H1 (cell line): Measurements from ENCODE around the gene MIF. TPM values are rescaled to one million over a fixed set of nuclear protein-coding genes. Genes with fewer than 3 reads are reported as not detected.

Experiments
- CHD1 ChIP-seq: IDR thresholded peaks from 2 replicates; pipeline ENCODE4 v1.6.1; 2012; ENCODE audit warnings: low read depth, low read length, improper control_type of control experiment
- CHD2 ChIP-seq: IDR thresholded peaks from 2 replicates; pipeline ENCODE4 v1.6.1; 2012; ENCODE audit warnings: low read length, improper control_type of control experiment
- CHD7 ChIP-seq: fragments of 300-600 bp; sonication (generic); IDR thresholded peaks from 2 replicates; pipeline ENCODE4 v1.7.1; 2012; ENCODE audit warnings: low read length, moderate library complexity, mild to moderate bottlenecking, inconsistent platforms; ENCODE audit not compliant: insufficient replicate concordance
- EGR1 ChIP-seq: IDR thresholded peaks from 2 replicates; pipeline ENCODE4 v1.6.1; 2011; ENCODE audit warnings: low read depth, low read length, borderline replicate concordance
- GABPA ChIP-seq: IDR thresholded peaks from 2 replicates; pipeline ENCODE4 v1.6.1; 2011; ENCODE audit warnings: mild to moderate bottlenecking, low read length, moderate library complexity, borderline replicate concordance; ENCODE audit not compliant: insufficient read depth
- RFX5 ChIP-seq: IDR thresholded peaks from 2 replicates; pipeline ENCODE4 v1.6.1; 2011; ENCODE audit warnings: low read depth, low read length, improper control_type of control experiment, borderline replicate concordance
- RNF2 ChIP-seq: fragments of 200-900, 300-1000 bp; sonication (generic); IDR thresholded peaks from 2 replicates; pipeline ENCODE4 v1.7.1; 2016; ENCODE audit warnings: borderline replicate concordance, low read depth, mild to moderate bottlenecking, antibody characterized with exemption, low read length; ENCODE audit not compliant: poor library complexity, severe bottlenecking; ENCODE audit errors: missing control alignments
- SRF ChIP-seq: IDR thresholded peaks from 2 replicates; pipeline ENCODE4 v1.6.1; 2011; ENCODE audit warnings: mild to moderate bottlenecking, low read depth, low read length, moderate library complexity
- ZNF274 ChIP-seq: IDR thresholded peaks from 2 replicates; pipeline ENCODE4 v1.7.0; 2012; ENCODE audit warnings: low read length, borderline replicate concordance; ENCODE audit errors: extremely low read depth
- polyA plus RNA-seq, 7 experiments: library from polyadenylated mRNA; depleted of rRNA in 3 of 7; stranded (reverse) in 5 of 7; unstranded in 2 of 7; fragments of >200 nt in 5 of 7; fragments of 200-250 nt in 2 of 7; gene quantifications; 1 replicate in 5 of 7; 2 replicates in 1 of 7; 4 replicates in 1 of 7; pipeline versions ENCODE4 v1.2.1 to v1.2.3, GENCODE V29; 2011 to 2013; ENCODE audit warnings: missing spikeins in 2 of 7, mixed read lengths in 2 of 7
- total RNA-seq: library from RNA; stranded (reverse); fragmentation: NEBNext Ultra II Directional; extraction: Animal tissue kit (Norgen Biotek cat#: 25700); gene quantifications from 2 replicates; pipeline ENCODE4 v1.2.1, GENCODE V29; 2021

Gene MIF
- total and polyA plus RNA-seq, 2 of the 8 experiments (the other 6 are each of a cell fraction or from before 2014, with no cell fraction given), result 1,082 to 1,870 TPM

GRCh38 chr22:23857606-23858483 is 36.3 kb upstream of the MIF start, which contains the start of gene SLC2A11 (continued):
- TF ChIP-seq CHD7, result no peak
- no peak for TF ChIP-seq RNF2
- no peak for TF ChIP-seq CHD1
- no peak for TF ChIP-seq GABPA
- TF ChIP-seq EGR1, result 0 out of 2 replicates have a peak, but pooled peaks have one; percentile 39
- TF ChIP-seq ZNF274, result no peak
- 0 out of 2 replicates have a peak, but pooled peaks have one; percentile 30 for TF ChIP-seq CHD2
- no peak for TF ChIP-seq SRF
- TF ChIP-seq RFX5, result no peak
